HG02852 (cell line): ENCODE data around the gene GSAP.

Experiments
- ATAC-seq: cut with Tn5 transposase; IDR thresholded peaks from one replicate; pipeline ENCODE4 v1.9.1; 2021; ENCODE audit warnings: mild to moderate bottlenecking, moderate library complexity; ENCODE audit not compliant: unreplicated experiment

GSAP gene

DNA sequence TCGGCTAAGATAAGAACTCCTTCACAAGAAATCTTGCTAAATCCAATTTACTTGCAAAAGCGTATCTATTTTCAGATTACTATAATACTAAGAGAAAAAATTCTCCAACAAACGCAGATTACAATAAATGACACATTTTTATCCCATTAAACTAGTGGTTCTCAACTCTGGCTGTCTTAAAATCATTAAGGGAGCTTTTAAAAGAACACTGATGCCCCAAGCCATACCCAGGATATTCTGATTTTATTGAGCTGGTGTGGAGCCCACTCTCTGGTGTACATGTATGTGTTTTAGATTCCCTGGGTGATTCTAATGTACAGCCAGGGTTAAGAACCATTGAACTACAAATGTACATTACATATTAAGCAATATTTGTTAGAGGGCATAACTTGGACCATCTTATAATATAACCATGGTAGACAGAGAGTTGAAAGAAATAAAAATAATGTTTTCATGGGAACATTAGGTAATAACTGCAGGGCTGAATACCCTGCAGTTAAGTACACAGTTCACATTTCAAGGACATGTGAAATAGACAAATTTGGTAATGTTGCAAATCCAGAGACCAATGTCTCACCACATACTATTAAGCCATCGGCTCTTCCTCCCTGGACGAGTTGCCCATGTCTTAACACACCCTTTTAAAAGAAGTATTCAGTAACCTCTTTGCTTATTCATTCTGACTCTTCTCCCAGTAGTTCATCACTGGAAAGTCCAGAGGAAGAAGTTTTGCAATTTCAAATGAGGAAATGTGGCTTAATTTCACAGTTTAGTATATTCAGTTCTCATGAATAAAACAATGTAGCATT, 6.2 kb downstream of the GSAP start:
- no peak for ATAC-seq

DNA sequence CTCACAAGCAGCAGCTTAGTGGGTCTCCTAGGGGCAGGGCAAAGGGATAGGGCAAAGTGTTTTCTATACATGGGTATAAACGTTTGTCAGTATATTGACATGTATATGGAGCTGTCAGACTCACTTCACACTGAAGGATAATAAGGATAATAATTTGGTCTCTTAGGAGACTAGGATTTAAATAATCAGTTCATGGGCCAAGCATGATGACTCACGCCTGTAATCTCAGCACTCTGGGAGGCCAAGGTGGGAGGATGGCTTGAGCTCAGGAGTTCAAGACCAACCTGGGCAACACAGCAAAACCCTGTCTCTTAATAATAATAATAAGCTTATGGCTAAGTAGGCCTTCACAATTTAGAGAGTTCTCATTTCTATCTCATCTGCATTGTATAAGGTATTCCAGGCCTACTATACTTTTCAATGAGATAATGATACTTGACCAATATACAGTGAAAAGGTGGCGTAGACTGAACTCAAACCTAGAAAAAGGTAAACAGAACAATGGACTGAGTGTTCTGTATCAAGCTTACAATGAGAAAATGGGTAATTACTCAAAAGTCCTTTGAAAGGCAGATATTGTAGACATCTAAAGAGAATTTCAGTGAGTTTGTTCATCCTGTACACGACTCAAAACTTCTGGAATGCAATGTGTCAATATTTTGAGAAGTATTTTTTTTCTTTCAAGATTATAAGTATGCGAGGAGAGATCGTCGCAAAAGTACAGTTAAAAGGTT, 7.0 kb downstream of the GSAP start:
- ATAC-seq: no peak

DNA sequence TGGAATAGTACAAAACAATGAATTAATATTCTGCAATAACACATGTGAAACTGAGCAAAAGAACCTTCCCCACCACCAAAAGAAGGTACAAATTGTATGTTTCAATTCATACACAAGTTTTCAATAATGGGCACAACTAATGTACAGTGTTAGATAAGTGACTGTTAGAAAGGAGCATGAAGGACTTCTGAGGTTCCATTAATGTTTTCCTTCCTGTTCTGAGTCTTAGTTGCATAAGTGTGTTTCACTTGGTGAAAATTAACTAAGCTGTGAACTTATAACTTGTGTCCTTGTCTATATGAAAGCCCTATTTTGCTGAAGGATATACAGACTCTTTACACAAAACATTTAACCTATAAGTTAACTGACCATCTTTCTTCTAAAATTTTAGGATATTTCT, 8.2 kb downstream of the GSAP start:
- no peak for ATAC-seq

- no peak for ATAC-seq
These were observed 9.7 kb downstream of the GSAP start for GRCh38 chr7:77406421-77406820.

- no peak for ATAC-seq
These were observed 11.5 kb downstream of the GSAP start for GRCh38 chr7:77404641-77405040.

GRCh38 chr7:77403957-77404356, 12.2 kb downstream of the GSAP start:
- ATAC-seq: no peak

- no peak for ATAC-seq
These were observed 13.3 kb downstream of the GSAP start for GRCh38 chr7:77402818-77403217.

- no peak for ATAC-seq
These were observed 15.1 kb downstream of the GSAP start for GRCh38 chr7:77401002-77401401.

DNA sequence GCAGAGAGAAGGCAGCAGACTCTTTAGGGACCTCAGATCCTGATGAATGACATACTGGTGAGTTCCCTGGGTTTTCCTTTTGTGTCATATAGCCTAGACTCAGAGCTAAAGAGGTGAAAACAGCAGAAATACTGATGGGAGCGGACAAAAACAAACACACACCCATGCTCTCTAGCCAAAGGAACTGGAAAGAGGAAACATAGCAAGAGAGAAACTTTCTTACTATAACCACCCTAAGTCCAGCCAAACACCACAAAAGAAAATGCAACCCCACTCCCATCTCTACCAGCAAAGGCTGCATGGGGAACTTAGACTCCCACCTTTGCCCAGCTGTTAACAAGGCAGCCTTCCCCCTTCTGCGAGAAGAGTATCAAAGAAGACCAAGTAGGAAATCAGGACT, 16.3 kb downstream of the GSAP start:
- no peak for ATAC-seq

- no peak for ATAC-seq
These were observed 19.1 kb downstream of the GSAP start for GRCh38 chr7:77396894-77397547.

DNA sequence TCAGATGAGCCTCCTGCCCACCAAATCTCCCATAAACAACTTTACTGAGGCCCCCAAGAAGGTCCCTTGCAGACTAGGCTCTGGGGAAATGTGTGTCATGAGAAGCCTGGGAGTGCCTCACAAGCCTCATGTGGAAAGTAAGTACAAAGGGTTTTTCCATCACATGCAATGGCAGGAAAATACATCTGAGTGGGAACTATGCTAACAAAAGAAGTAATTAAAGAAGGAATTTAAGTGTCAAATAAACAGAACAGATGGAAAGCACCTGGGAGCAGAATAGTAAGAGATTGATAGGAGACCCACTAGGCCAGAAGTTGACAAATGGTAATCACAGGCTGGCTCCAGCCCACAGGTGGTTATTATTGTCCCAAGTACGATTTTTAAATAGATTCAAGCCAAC, 20.5 kb downstream of the GSAP start:
- ATAC-seq: no peak

DNA sequence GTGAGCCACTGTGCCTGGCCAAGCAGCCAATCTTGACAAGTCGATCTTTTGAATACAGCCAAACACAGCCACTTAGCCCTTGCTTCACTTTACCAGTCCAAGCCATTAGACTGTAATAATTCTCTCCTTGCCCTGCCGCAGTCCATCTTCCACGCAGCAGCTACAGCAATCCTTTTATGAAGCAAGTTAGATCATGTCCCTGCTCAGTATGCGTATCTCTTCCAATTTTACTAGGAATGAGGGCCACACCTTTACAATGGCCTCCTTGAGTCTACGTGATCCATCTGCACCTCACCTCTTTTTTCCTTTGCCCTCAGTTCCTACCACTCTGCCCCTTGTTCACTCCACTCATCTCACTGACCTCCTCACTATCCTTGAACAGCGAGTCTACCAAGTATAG, 22.2 kb downstream of the GSAP start:
- no peak for ATAC-seq

DNA sequence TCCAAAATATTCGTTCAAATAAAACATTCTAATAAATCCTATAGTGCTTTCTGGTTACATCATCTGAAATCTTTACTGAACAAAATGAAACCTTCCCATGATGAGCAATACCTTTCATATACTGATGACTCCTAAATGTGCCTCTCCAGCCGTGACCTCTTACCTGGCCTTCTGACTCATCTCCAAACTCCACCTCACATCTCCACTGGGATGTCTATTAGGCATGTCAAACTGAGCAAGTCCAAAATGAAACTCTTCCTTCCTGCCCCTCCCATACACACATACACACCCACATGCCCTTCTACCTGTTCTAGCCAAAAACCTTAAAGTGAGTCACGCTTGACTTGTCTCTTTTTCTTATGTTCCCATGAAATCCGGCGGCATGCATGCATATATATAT, 22.9 kb downstream of the GSAP start:
- peak; percentile 93 for ATAC-seq

- peak; percentile 54 for ATAC-seq
These were observed 24.9 kb downstream of the GSAP start for GRCh38 chr7:77391230-77391629.

GRCh38 chr7:77388055-77388641, 28.0 kb downstream of the GSAP start:
- no peak for ATAC-seq

GRCh38 chr7:77386165-77386822, 29.9 kb downstream of the GSAP start:
- no peak for ATAC-seq

- ATAC-seq: no peak
These were observed 32.8 kb downstream of the GSAP start for GRCh38 chr7:77383333-77383740.

GRCh38 chr7:77382532-77382931, 33.6 kb downstream of the GSAP start:
- no peak for ATAC-seq

- ATAC-seq: no peak
These were observed 37.6 kb downstream of the GSAP start for GRCh38 chr7:77378584-77378983.

GRCh38 chr7:77370606-77371005, 45.5 kb downstream of the GSAP start:
- ATAC-seq: peak; percentile 92

GRCh38 chr7:77368974-77369373, 47.2 kb downstream of the GSAP start:
- no peak for ATAC-seq
